GM10248 (cell line): ENCODE results near the gene WDFY1.

ENCODE experiments used
- CTCF ChIA-PET: fragments of 300-600 bp; sonication (Branson Sonifier 250); formaldehyde crosslinking; extraction: SDS; loops from one replicate; lab custom pipeline; 2021; ENCODE audit warnings: antibody characterized with exemption; lab: Yijun Ruan, JAX
- POLR2A ChIA-PET: fragments of 350-650 bp; sonication (Branson Sonifier 250); formaldehyde crosslinking; extraction: SDS; loops from one replicate; lab custom pipeline; 2020; ENCODE audit warnings: antibody characterized with exemption; lab: Yijun Ruan, JAX
- DNase-seq: peaks from one replicate; pipeline ENCODE4 v3.0.0; 2012; ENCODE audit errors: extremely low spot score
- TF ChIP-seq, protein P1 (sequence below): IDR thresholded peaks from 2 replicates; pipeline ENCODE4 v1.5.1; 2012; ENCODE audit warnings: mild to moderate bottlenecking, low read depth; ENCODE audit errors: extremely low read depth, missing control alignments, control extremely low read depth

WDFY1 gene

DNA sequence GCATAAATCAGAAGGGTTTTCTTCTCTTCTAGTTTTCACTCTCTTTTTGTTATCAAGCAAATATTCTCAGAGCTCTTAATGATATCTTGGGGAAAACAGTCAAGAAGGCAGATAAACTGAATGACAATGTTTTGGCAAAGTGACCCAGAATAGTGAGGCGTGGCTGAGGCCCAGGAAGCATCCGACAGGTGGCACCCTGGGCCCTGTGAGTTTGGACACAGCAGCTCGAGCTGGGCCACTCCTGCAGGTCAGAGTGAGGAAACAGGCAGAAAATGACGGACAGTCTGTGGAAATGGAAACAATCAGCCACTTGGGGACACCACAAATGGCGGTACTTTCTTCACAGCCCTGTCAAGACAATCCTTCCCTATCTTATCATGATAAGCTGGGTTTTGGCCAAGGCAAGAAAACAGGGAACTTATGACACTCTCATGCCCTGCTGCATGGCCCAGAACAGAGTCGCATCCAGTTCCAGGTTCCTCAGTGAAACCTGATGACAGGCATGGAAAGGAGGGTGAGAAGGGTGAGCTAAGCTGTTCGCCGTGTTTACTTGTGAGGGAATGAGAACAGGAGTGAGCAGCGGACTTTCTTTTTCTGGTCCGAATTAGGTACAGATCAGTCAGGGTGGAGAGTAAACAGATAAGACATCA lies 44.2 kb upstream of the WDFY1 start:
- TF ChIP-seq, protein P1, sequence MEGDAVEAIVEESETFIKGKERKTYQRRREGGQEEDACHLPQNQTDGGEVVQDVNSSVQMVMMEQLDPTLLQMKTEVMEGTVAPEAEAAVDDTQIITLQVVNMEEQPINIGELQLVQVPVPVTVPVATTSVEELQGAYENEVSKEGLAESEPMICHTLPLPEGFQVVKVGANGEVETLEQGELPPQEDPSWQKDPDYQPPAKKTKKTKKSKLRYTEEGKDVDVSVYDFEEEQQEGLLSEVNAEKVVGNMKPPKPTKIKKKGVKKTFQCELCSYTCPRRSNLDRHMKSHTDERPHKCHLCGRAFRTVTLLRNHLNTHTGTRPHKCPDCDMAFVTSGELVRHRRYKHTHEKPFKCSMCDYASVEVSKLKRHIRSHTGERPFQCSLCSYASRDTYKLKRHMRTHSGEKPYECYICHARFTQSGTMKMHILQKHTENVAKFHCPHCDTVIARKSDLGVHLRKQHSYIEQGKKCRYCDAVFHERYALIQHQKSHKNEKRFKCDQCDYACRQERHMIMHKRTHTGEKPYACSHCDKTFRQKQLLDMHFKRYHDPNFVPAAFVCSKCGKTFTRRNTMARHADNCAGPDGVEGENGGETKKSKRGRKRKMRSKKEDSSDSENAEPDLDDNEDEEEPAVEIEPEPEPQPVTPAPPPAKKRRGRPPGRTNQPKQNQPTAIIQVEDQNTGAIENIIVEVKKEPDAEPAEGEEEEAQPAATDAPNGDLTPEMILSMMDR: no peak
- ChIA-PET CTCF (interaction anchor here (1.3 to 10.7 kb wide), 4 partner anchors 9 to 294 kb away, joined by 4 to 136 read pairs (median 61); no protein-coding TSS in a partner anchor), POLR2A (no interaction called here)
- no peak for DNase-seq

DNA sequence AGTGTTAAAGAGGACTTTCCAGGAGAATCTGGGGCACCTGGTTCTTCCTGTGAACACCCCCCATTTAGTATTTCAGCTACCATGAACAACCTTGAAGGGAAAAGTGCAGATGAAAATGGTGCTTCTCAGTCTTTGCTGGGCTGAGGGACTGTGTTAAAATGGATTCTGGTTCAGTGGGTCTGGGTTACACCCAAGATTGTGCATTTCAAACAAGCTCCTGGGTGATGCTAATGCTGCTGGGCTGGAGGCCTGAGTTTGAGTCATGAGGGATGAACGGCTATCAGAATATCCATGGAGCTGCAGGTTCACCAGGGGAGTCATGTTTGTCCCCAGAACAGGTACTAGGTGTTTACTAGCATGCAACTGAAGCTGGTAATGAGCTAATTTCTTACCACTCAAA lies 36.1 kb upstream of the WDFY1 start:
- CTCF ChIA-PET: interaction anchor here (1.1 to 6.3 kb wide), 7 partner anchors 9 to 304 kb away, joined by 3 to 64 read pairs (median 7); no protein-coding TSS in a partner anchor
- no peak for DNase-seq
- POLR2A ChIA-PET: no interaction called here
- TF ChIP-seq, protein P1: no peak

- POLR2A ChIA-PET: no interaction called here
- CTCF ChIA-PET: interaction anchor here (1.1 to 6.3 kb wide), 7 partner anchors 9 to 304 kb away, joined by 3 to 64 read pairs (median 7); no protein-coding TSS in a partner anchor
- DNase-seq: no peak
- TF ChIP-seq, protein P1: no peak
Measured at GRCh38 chr2:223980803-223981202, 35.7 kb upstream of the WDFY1 start.

- POLR2A ChIA-PET: no interaction called here
- DNase-seq: no peak
- TF ChIP-seq, protein P1: no peak
- CTCF ChIA-PET: interaction anchor here (1.4 to 6.3 kb wide), 5 partner anchors 10 to 304 kb away, joined by 4 to 64 read pairs (median 7); no protein-coding TSS in a partner anchor
Measured at GRCh38 chr2:223980397-223980735, 35.2 kb upstream of the WDFY1 start.

DNA sequence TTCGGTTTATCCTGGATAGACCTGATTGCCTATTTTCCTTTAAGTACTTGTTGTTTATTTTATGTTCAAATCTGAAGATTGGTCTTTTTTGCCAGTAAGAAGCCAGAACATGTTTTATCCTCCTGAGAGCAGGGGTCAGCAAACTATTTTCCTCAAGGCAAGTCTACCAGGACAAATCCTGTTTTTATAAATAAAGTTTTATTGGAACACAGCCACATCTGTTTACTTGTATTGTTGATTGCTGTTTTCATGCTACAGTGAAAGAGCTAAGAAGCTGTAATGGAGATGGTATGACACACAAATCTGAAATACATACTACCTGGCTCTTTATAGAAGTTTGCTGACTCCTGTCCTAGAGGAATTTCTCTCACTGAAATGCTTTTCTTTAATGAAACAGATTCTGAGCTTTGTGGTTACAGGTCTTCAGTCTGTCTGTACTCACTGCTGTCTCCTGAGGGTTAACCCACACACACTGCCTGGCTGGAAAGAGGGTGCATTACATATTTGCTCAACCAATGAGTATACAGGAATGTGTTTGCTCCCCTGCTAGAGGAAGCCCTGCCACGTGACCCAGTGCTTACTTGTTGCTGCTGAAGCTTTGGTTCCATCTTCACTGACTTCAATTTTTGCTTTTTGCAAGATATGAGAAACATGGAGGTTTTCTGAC lies 34.7 kb upstream of the WDFY1 start:
- TF ChIP-seq, protein P1: no peak
- DNase-seq: no peak
- ChIA-PET POLR2A (no interaction called here), CTCF (interaction anchor here (1.4 to 6.3 kb wide), 5 partner anchors 9 to 305 kb away, joined by 4 to 64 read pairs (median 7); no protein-coding TSS in a partner anchor)

DNA sequence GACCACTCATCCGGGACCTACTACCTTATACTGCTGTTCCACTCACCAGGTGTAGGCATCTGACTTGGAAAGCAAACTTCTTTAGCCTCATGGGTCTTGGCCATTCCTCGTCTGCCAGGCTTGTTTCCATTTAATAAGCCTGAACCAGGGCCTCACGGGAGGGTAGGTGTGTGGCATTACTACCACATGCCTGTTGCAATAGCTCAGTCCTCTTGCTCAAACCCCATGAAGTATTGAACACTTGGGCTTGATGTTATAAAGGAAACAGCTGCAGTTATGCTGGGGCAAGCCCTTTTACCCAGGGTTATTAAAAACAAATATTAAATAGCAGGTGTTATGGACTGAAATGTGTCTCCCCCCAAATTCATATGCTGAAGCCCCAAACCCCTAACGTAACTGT lies 33.3 kb upstream of the WDFY1 start:
- TF ChIP-seq, protein P1: no peak
- ChIA-PET POLR2A (no interaction called here), CTCF (interaction anchor here (0.8 to 6.3 kb wide), 4 partner anchors 8 to 184 kb away, joined by 3 to 64 read pairs (median 26); no protein-coding TSS in a partner anchor)
- no peak for DNase-seq
